BJ (cell line): ENCODE data around the gene RERE. TPM values are rescaled to one million over a fixed set of nuclear protein-coding genes. Genes with fewer than 3 reads are reported as not detected.

Source experiments
- CTCF ChIA-PET: fragments of 350-600 bp; formaldehyde crosslinking; extraction: SDS; loops from one replicate; lab custom pipeline; 2021; ENCODE audit warnings: antibody characterized with exemption, inconsistent platforms; lab: Yijun Ruan, JAX
- POLR2A ChIA-PET: fragments of 300-600 bp; sonication (Branson Sonifier 250); formaldehyde crosslinking; extraction: SDS; loops from one replicate; lab custom pipeline; 2021; ENCODE audit warnings: antibody characterized with exemption; lab: Charles Lee
- DNase-seq: peaks from one replicate; pipeline ENCODE4 v3.0.0-alpha.2; 2011; ENCODE audit warnings: low read depth
- H3K27me3 ChIP-seq: 2 replicates; pipeline ENCODE4 v1.6.0; 2011; ENCODE audit warnings: low read length; ENCODE audit not compliant: control insufficient read depth, insufficient read depth
- H3K36me3 ChIP-seq: 2 replicates; pipeline ENCODE4 v1.5.1; 2011; ENCODE audit warnings: low read length; ENCODE audit not compliant: control insufficient read depth, insufficient read depth
- H3K4me3 ChIP-seq: 2 replicates; pipeline ENCODE4 v1.5.1; 2011; ENCODE audit warnings: low read depth, mild to moderate bottlenecking, control low read depth, low read length
- CTCF ChIP-seq: IDR thresholded peaks from 2 replicates; pipeline ENCODE4 v1.5.1; 2011; ENCODE audit warnings: low read depth, mild to moderate bottlenecking, control low read depth, inconsistent platforms, low read length, moderate library complexity; ENCODE audit not compliant: insufficient read depth
- polyA plus RNA-seq: library from polyadenylated mRNA; depleted of rRNA; stranded (reverse); fragments of >200 nt; gene quantifications from 2 replicates; pipeline ENCODE4 v1.2.3, GENCODE V29; 2011

The RERE gene
- polyA plus RNA-seq, 1 experiment = 3.8 TPM

- CTCF ChIA-PET = interaction anchor here (0.9 to 1.6 kb wide), 2 partner anchors 11 to 463 kb away, joined by 3 to 4 read pairs; no protein-coding TSS in a partner anchor
- H3K36me3 ChIP-seq = no peaks in the 10 kb centered on the region
- no peaks in the 10 kb centered on the region for H3K27me3 ChIP-seq
- no peak for DNase-seq
- H3K4me3 ChIP-seq = no peak overlapping the region
- POLR2A ChIA-PET = interaction anchor here (0.7 kb wide), 1 partner anchor 78 kb away, joined by 6 read pairs; no protein-coding TSS in a partner anchor
- no peak for TF ChIP-seq CTCF
These were observed 379.0 kb downstream of the RERE start for GRCh38 chr1:8438489-8438888.

- no peak for DNase-seq
- no peak overlapping the region for H3K4me3 ChIP-seq
- TF ChIP-seq CTCF = no peak
- CTCF ChIA-PET = no interaction called here
- H3K36me3 ChIP-seq = no peaks in the 10 kb centered on the region
- POLR2A ChIA-PET = no interaction called here
- no peaks in the 10 kb centered on the region for H3K27me3 ChIP-seq
These were observed 380.1 kb downstream of the RERE start for GRCh38 chr1:8437347-8437746.

GRCh38 chr1:8435569-8436071, 381.8 kb downstream of the RERE start:
- CTCF ChIA-PET = interaction anchor here (0.6 to 1.2 kb wide), 2 partner anchors 86 to 253 kb away, joined by 3 to 4 read pairs; no protein-coding TSS in a partner anchor
- Histone ChIP-seq H3K36me3 (no peaks in the 10 kb centered on the region), H3K4me3 (no peak overlapping the region), H3K27me3 (no peaks in the 10 kb centered on the region)
- POLR2A ChIA-PET = no interaction called here
- TF ChIP-seq CTCF = no peak
- DNase-seq = no peak

- no peaks in the 10 kb centered on the region for H3K27me3 ChIP-seq
- ChIA-PET POLR2A (no interaction called here), CTCF (no interaction called here)
- no peak for DNase-seq
- TF ChIP-seq CTCF = no peak
- no peak overlapping the region for H3K4me3 ChIP-seq
- no peaks in the 10 kb centered on the region for H3K36me3 ChIP-seq
These were observed 383.3 kb downstream of the RERE start for GRCh38 chr1:8434101-8434500.

- ChIA-PET POLR2A (no interaction called here), CTCF (interaction anchor here (0.7 kb wide), 1 partner anchor 123 kb away, joined by 3 read pairs; no protein-coding TSS in a partner anchor)
- Histone ChIP-seq H3K36me3 (no peaks in the 10 kb centered on the region), H3K4me3 (no peak overlapping the region), H3K27me3 (no peaks in the 10 kb centered on the region)
- no peak for DNase-seq
- no peak for TF ChIP-seq CTCF
These were observed 385.7 kb downstream of the RERE start for GRCh38 chr1:8431784-8432183.
